Neuronal stem cell (in vitro differentiated cells): ENCODE results near the gene LZTS3.

Experiments used
- DNase-seq: peaks from one replicate; pipeline ENCODE4 v3.0.0-alpha.2; 2013; ENCODE audit warnings: low spot score
- H2AFZ ChIP-seq: one replicate; pipeline ENCODE4 v1.6.1; 2013; ENCODE audit warnings: mild to moderate bottlenecking, low read length, inconsistent platforms
- H2AK5ac ChIP-seq: 2 replicates; pipeline ENCODE4 v1.6.1; 2013; ENCODE audit warnings: low read depth, mild to moderate bottlenecking, inconsistent platforms, low read length, moderate library complexity, mixed read lengths
- H2BK120ac ChIP-seq: 2 replicates; pipeline ENCODE4 v1.6.1; 2013; ENCODE audit warnings: low read depth, mild to moderate bottlenecking, inconsistent platforms, low read length, moderate library complexity, mixed read lengths
- H2BK12ac ChIP-seq: one replicate; pipeline ENCODE4 v1.6.1; 2013; ENCODE audit warnings: low read length, inconsistent platforms
- H2BK15ac ChIP-seq: 2 replicates; pipeline ENCODE4 v1.6.1; 2013; ENCODE audit warnings: mild to moderate bottlenecking, low read length, inconsistent platforms, mixed read lengths
- H2BK5ac ChIP-seq: one replicate; pipeline ENCODE4 v1.6.1; 2013; ENCODE audit warnings: inconsistent platforms, mild to moderate bottlenecking, low read length, moderate library complexity
- H3K14ac ChIP-seq: one replicate; pipeline ENCODE4 v1.6.1; 2013; ENCODE audit warnings: low read length, inconsistent platforms
- H3K18ac ChIP-seq: 2 replicates; pipeline ENCODE4 v1.6.1; 2013; ENCODE audit warnings: low read length, inconsistent platforms
- H3K23ac ChIP-seq: 2 replicates; pipeline ENCODE4 v1.6.1; 2013; ENCODE audit warnings: low read depth, mild to moderate bottlenecking, mixed read lengths, low read length, inconsistent platforms; ENCODE audit not compliant: poor library complexity
- H3K27ac ChIP-seq: replicated peaks from 3 replicates; pipeline ENCODE4 v1.5.1; 2013; ENCODE audit warnings: low read length, inconsistent platforms
- H3K27me3 ChIP-seq, 3 experiments: 2 replicates each; pipeline ENCODE4 v1.6.1; 2013; ENCODE audit warnings: low read length in 3 of 3, mild to moderate bottlenecking in 2 of 3, inconsistent platforms in 1 of 3, low read depth in 1 of 3, mixed read lengths in 1 of 3, moderate library complexity in 1 of 3; ENCODE audit not compliant: control insufficient read depth in 3 of 3, insufficient read depth in 3 of 3
- H3K36me3 ChIP-seq, 2 donors: replicated peaks in 1 of 2; 2 replicates each; pipeline ENCODE4 v1.6.1; 2013; ENCODE audit warnings: low read length in 2 of 2; ENCODE audit not compliant: control insufficient read depth in 2 of 2, insufficient read depth in 2 of 2
- H3K4ac ChIP-seq: 2 replicates; pipeline ENCODE4 v1.6.1; 2013; ENCODE audit warnings: inconsistent platforms, mild to moderate bottlenecking, low read length, moderate library complexity
- H3K4me1 ChIP-seq, 2 donors: 1 replicate in 1 of 2; 2 replicates in 1 of 2; pipeline ENCODE4 v1.6.1; 2013; ENCODE audit warnings: low read length in 2 of 2, low read depth in 1 of 2; ENCODE audit not compliant: control insufficient read depth in 2 of 2, insufficient read depth in 1 of 2
- H3K4me2 ChIP-seq: one replicate; pipeline ENCODE4 v1.6.1; 2013; ENCODE audit warnings: mild to moderate bottlenecking, low read length, inconsistent platforms; ENCODE audit not compliant: insufficient read depth, poor library complexity, severe bottlenecking
- H3K4me3 ChIP-seq, 2 donors: 2 replicates each; pipeline ENCODE4 v1.5.1; 2013; ENCODE audit warnings: low read length in 2 of 2, mild to moderate bottlenecking in 2 of 2, inconsistent platforms in 1 of 2, moderate library complexity in 1 of 2
- H3K79me1 ChIP-seq: one replicate; pipeline ENCODE4 v1.6.1; 2013; ENCODE audit warnings: low read depth, mild to moderate bottlenecking, inconsistent platforms, low read length, moderate library complexity
- H3K9ac ChIP-seq: one replicate; pipeline ENCODE4 v1.6.1; 2013; ENCODE audit warnings: mild to moderate bottlenecking, low read depth, low read length, inconsistent platforms; ENCODE audit not compliant: poor library complexity
- H3K9me3 ChIP-seq, 2 donors: replicated peaks in 1 of 2; 2 replicates each; pipeline versions ENCODE3 to v1.6.1; 2013; ENCODE audit warnings: low read length in 2 of 2, mild to moderate bottlenecking in 2 of 2, inconsistent platforms in 1 of 2, low read depth in 1 of 2, mixed read lengths in 1 of 2, moderate library complexity in 1 of 2; ENCODE audit not compliant: control insufficient read depth in 2 of 2, insufficient read depth in 1 of 2
- H4K8ac ChIP-seq: one replicate; pipeline ENCODE4 v1.6.1; 2013; ENCODE audit warnings: low read depth, mild to moderate bottlenecking, inconsistent platforms, low read length, moderate library complexity
- H4K91ac ChIP-seq: one replicate; pipeline ENCODE4 v1.6.1; 2013; ENCODE audit warnings: low read length, low read depth, mild to moderate bottlenecking, inconsistent platforms; ENCODE audit not compliant: poor library complexity
- WGBS, 2 donors: extraction: QIAGEN DNeasy Blood & Tissue Kit; methylation state at CpG; one replicate each; pipeline ENCODE4 v1.1.7; 2013; ENCODE audit warnings: missing lambda C conversion rate in 2 of 2, mixed read lengths in 1 of 2; ENCODE audit not compliant: insufficient read length in 2 of 2, insufficient replicate concordance in 1 of 2; ENCODE audit errors: extremely low coverage in 2 of 2; 5-methylcytosine and 5-hydroxymethylcytosine counted together

LZTS3 gene

DNA sequence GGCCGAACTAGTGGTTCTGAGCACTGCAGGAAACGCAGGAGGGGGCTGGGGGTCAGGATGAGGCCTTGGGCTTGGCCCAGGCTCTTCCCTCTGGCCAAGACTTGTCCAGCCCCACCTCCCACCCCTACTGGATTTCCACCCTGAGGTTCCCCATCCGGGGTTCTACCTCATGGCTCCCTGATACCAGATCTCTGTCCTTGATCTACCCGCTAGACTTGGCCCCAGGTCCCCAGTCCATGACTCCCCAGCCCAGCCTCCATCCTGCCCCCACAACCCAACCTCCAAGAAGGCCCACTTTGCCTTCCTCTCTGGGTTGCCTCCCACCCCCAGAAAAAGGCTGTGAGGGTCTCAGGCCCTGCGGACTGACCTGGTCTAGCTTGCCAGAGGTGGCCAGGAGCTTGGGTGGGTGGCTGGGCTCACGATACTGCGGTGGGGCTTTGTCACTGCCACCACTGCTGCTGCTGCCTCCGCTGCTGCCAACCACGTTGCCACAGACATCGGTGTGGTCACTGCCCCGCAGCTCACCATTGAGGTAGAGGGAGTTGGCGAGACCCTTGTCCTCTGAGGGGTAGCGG lies 6.9 kb downstream of the LZTS3 start:
- no CpG with 5 or more reads among the region's 13 CpGs for WGBS, 2 donors
- no peak overlapping the region for H2AK5ac ChIP-seq
- no peak overlapping the region for H3K4me2 ChIP-seq
- no peaks in the 10 kb centered on the region for H3K36me3 ChIP-seq
- peaks cover 7% of the 10 kb centered on the region for H3K79me1 ChIP-seq
- H3K18ac ChIP-seq = no peak overlapping the region
- no peak overlapping the region for H2BK15ac ChIP-seq
- peaks cover 0 to 13% (median 0%) of the 10 kb centered on the region in 3 experiments for H3K27me3 ChIP-seq
- no peak overlapping the region for H2BK12ac ChIP-seq
- peak overlapping the region; percentile 43 for H4K8ac ChIP-seq
- H3K14ac ChIP-seq = peak overlapping the region; percentile 71
- H2BK5ac ChIP-seq = no peak overlapping the region
- H4K91ac ChIP-seq = no peak overlapping the region
- no peak overlapping the region for H3K27ac ChIP-seq
- H3K4me1 ChIP-seq = peaks cover 0 to 4% of the 10 kb centered on the region in 2 donors
- peak overlapping the region; percentile 31 for H3K4ac ChIP-seq
- H3K9me3 ChIP-seq = peaks cover 0 to 2% of the 10 kb centered on the region in 2 donors
- no peak overlapping the region for H3K9ac ChIP-seq
- peak overlapping the region; percentile 78 for H3K23ac ChIP-seq
- H2BK120ac ChIP-seq = no peak overlapping the region
- no peak overlapping the region for H3K4me3 ChIP-seq
- no peak for DNase-seq
- no peak overlapping the region for H2AFZ ChIP-seq

GRCh38 chr20:3165473-3166337 lies 7.6 kb downstream of the LZTS3 start:
- DNase-seq = no peak
- peak overlapping the region; percentile 28 for H3K23ac ChIP-seq
- H2AK5ac ChIP-seq = no peak overlapping the region
- no peak overlapping the region for H3K4me2 ChIP-seq
- no peak overlapping the region for H2BK120ac ChIP-seq
- H3K14ac ChIP-seq = no peak overlapping the region
- H3K79me1 ChIP-seq = peaks cover 7% of the 10 kb centered on the region
- H3K4ac ChIP-seq = no peak overlapping the region
- H3K18ac ChIP-seq = no peak overlapping the region
- no peak overlapping the region for H4K8ac ChIP-seq
- no CpG with 5 or more reads among the region's 45 CpGs for WGBS, 2 donors
- H3K27ac ChIP-seq = no peak overlapping the region
- no peaks in the 10 kb centered on the region for H3K36me3 ChIP-seq
- peaks cover 0 to 2% of the 10 kb centered on the region in 2 donors for H3K9me3 ChIP-seq
- H2BK5ac ChIP-seq = no peak overlapping the region
- no peak overlapping the region for H2BK12ac ChIP-seq
- H4K91ac ChIP-seq = no peak overlapping the region
- H3K27me3 ChIP-seq = peaks cover 0 to 13% (median 0%) of the 10 kb centered on the region in 3 experiments
- peak overlapping the region; percentile 40 for H3K9ac ChIP-seq
- peaks cover 0 to 3% of the 10 kb centered on the region in 2 donors for H3K4me1 ChIP-seq
- H3K4me3 ChIP-seq = no peak overlapping the region
- no peak overlapping the region for H2AFZ ChIP-seq
- H2BK15ac ChIP-seq = no peak overlapping the region

DNA sequence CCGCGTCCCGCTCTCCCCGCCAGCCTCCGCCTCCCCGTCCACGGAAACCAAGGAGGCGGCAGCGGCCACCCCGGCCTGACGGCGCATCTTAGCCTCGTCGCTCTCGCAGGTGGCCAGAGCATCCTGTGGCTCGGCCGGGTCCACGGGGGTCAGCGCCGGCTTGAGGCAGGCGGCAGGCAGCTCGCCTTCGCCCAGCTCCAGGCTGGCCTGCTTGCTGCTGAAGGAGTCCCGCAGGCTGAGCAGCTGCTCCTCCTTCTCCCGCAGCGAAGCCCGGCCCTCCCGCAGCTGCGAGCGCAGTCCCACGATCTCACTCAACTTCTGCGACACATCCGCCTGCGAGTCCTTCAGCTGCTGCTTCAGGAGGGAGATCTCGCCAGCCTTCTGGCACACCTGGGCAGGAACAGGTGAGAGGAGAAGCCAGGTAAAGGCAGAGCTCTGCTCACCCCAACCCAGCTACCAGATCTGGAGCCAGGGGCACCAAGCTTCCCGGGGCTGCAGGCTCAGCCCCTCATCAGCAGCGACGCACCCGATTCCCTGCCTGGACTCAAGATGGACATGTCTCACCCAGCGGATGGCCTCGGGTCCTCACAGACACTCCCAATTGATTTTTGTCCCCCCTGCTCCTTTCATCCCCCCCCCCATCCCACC lies 8.5 kb downstream of the LZTS3 start:
- Histone ChIP-seq H3K23ac (no peak overlapping the region), H4K91ac (no peak overlapping the region), H3K36me3 (no peaks in the 10 kb centered on the region), H3K14ac (no peak overlapping the region), H3K4me1 (peaks cover 0 to 3% of the 10 kb centered on the region in 2 donors), H2BK12ac (no peak overlapping the region), H3K4me2 (no peak overlapping the region), H3K4ac (no peak overlapping the region), H2BK120ac (no peak overlapping the region), H3K9ac (no peak overlapping the region), H3K79me1 (peaks cover 7% of the 10 kb centered on the region), H3K18ac (no peak overlapping the region), H3K9me3 (peaks cover 0 to 2% of the 10 kb centered on the region in 2 donors), H3K4me3 (no peak overlapping the region), H3K27me3 (peaks cover 0 to 13% (median 0%) of the 10 kb centered on the region in 3 experiments), H2AK5ac (no peak overlapping the region), H2AFZ (no peak overlapping the region), H3K27ac (no peak overlapping the region), H2BK5ac (peak overlapping the region; percentile 20), H2BK15ac (no peak overlapping the region), H4K8ac (no peak overlapping the region)
- no peak for DNase-seq
- WGBS, 2 donors = no CpG with 5 or more reads among the region's 41 CpGs
